DOHH2 (cell line): ENCODE measurements around the gene GAB2.

Experiments used
- H3F3A ChIP-seq: fragments of 200-600 bp; sonication (generic), shearing (Covaris generic); 2 replicates; pipeline ENCODE4 v1.6.0; 2016; ENCODE audit warnings: antibody characterized with exemption, mild to moderate bottlenecking; ENCODE audit not compliant: control insufficient read depth, insufficient read depth
- H3K27ac ChIP-seq: fragments of 200-600 bp; sonication (generic); 2 replicates; pipeline ENCODE4 v1.5.1; 2014; ENCODE audit warnings: low read depth, mild to moderate bottlenecking, low read length, moderate library complexity
- H3K27me3 ChIP-seq: fragments of 200-600 bp; sonication (generic); 2 replicates; pipeline ENCODE4 v1.6.1; 2014; ENCODE audit warnings: mild to moderate bottlenecking, low read length, mixed read lengths; ENCODE audit not compliant: control insufficient read depth
- H3K36me3 ChIP-seq: fragments of 200-600 bp; sonication (generic); 2 replicates; pipeline ENCODE4 v1.6.1; 2014; ENCODE audit warnings: mild to moderate bottlenecking, low read length, moderate library complexity, mixed read lengths; ENCODE audit not compliant: control insufficient read depth
- H3K4me1 ChIP-seq: fragments of 200-600 bp; sonication (generic); 2 replicates; pipeline ENCODE4 v1.6.1; 2014; ENCODE audit warnings: mild to moderate bottlenecking, low read length, mixed read lengths; ENCODE audit not compliant: control insufficient read depth
- H3K4me2 ChIP-seq: fragments of 200-600 bp; sonication (generic); 2 replicates; pipeline ENCODE4 v1.6.0; 2014; ENCODE audit warnings: mild to moderate bottlenecking, low read length, moderate library complexity
- H3K4me3 ChIP-seq: fragments of 200-600 bp; sonication (generic); 2 replicates; pipeline ENCODE4 v1.5.1; 2014; ENCODE audit warnings: mild to moderate bottlenecking, low read length, mixed read lengths
- H3K79me2 ChIP-seq: fragments of 200-600 bp; sonication (generic); 2 replicates; pipeline ENCODE4 v1.6.1; 2014; ENCODE audit warnings: mild to moderate bottlenecking, low read length, mixed read lengths; ENCODE audit not compliant: control insufficient read depth
- H3K9me2 ChIP-seq: fragments of 200-600 bp; sonication (generic); replicated peaks from 2 replicates; pipeline ENCODE4 v1.6.1; 2014; ENCODE audit warnings: mild to moderate bottlenecking, low read length, mixed read lengths; ENCODE audit not compliant: control insufficient read depth
- H3K9me3 ChIP-seq: fragments of 200-600 bp; sonication (generic); 2 replicates; pipeline ENCODE4 v1.6.1; 2014; ENCODE audit warnings: antibody characterized with exemption, low read length, mixed read lengths; ENCODE audit not compliant: control insufficient read depth, insufficient read depth
- H4K20me1 ChIP-seq: fragments of 200-600 bp; sonication (generic); 2 replicates; pipeline ENCODE4 v1.6.0; 2014; ENCODE audit warnings: low read depth, mild to moderate bottlenecking, antibody characterized with exemption, low read length, moderate library complexity; ENCODE audit not compliant: control insufficient read depth, insufficient read depth
- EZH2phosphoT487 ChIP-seq: fragments of 200-600 bp; sonication (generic); IDR thresholded peaks from 2 replicates; pipeline ENCODE4 v1.6.1; 2017; ENCODE audit warnings: borderline replicate concordance, mild to moderate bottlenecking, antibody characterized with exemption, low read length, moderate library complexity, mixed read lengths
- TF ChIP-seq, protein P1 (sequence below): fragments of 200-600 bp; sonication (generic); IDR thresholded peaks from one replicate; pipeline ENCODE4 v1.5.1; 2014; ENCODE audit warnings: antibody characterized with exemption, mild to moderate bottlenecking, low read depth, low read length; ENCODE audit not compliant: poor library complexity, severe bottlenecking

Gene GAB2

GRCh38 chr11:78405805-78406204 is 11.8 kb downstream of the GAB2 start:
- no peaks in the 10 kb centered on the region for H4K20me1 ChIP-seq

GRCh38 chr11:78403781-78404180 is 13.8 kb downstream of the GAB2 start:
- Histone ChIP-seq H3K9me2 (no peaks in the 10 kb centered on the region; the same call in 1 of the 2 replicates), H3K4me1 (peaks cover 8% of the 10 kb centered on the region), H4K20me1 (no peaks in the 10 kb centered on the region), H3K79me2 (no peaks in the 10 kb centered on the region), H3K4me3 (no peak overlapping the region), H3K27me3 (no peaks in the 10 kb centered on the region), H3K9me3 (peaks cover 2% of the 10 kb centered on the region; the same call in 1 of the 2 replicates), H3K27ac (no peak overlapping the region), H3F3A (no peaks in the 10 kb centered on the region), H3K36me3 (no peaks in the 10 kb centered on the region), H3K4me2 (no peak overlapping the region)
- no peak for TF ChIP-seq EZH2phosphoT487
- TF ChIP-seq, protein P1, sequence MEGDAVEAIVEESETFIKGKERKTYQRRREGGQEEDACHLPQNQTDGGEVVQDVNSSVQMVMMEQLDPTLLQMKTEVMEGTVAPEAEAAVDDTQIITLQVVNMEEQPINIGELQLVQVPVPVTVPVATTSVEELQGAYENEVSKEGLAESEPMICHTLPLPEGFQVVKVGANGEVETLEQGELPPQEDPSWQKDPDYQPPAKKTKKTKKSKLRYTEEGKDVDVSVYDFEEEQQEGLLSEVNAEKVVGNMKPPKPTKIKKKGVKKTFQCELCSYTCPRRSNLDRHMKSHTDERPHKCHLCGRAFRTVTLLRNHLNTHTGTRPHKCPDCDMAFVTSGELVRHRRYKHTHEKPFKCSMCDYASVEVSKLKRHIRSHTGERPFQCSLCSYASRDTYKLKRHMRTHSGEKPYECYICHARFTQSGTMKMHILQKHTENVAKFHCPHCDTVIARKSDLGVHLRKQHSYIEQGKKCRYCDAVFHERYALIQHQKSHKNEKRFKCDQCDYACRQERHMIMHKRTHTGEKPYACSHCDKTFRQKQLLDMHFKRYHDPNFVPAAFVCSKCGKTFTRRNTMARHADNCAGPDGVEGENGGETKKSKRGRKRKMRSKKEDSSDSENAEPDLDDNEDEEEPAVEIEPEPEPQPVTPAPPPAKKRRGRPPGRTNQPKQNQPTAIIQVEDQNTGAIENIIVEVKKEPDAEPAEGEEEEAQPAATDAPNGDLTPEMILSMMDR = no peak

More at GRCh38 chr11:78405805-78406204, 11.8 kb downstream of the GAB2 start:
- no peak overlapping the region for H3K4me3 ChIP-seq
- peaks cover 9% of the 10 kb centered on the region for H3K9me3 ChIP-seq
- peaks cover 8% of the 10 kb centered on the region for H3K4me1 ChIP-seq
- H3K79me2 ChIP-seq = no peaks in the 10 kb centered on the region
- no peak overlapping the region for H3K4me2 ChIP-seq
- no peak overlapping the region for H3K27ac ChIP-seq
- no peaks in the 10 kb centered on the region; the same call in 1 of the 2 replicates for H3K9me2 ChIP-seq
- no peaks in the 10 kb centered on the region for H3F3A ChIP-seq
- H3K27me3 ChIP-seq = no peaks in the 10 kb centered on the region
- no peak for TF ChIP-seq EZH2phosphoT487
- TF ChIP-seq, protein P1 = no peak
- H3K36me3 ChIP-seq = no peaks in the 10 kb centered on the region

DNA sequence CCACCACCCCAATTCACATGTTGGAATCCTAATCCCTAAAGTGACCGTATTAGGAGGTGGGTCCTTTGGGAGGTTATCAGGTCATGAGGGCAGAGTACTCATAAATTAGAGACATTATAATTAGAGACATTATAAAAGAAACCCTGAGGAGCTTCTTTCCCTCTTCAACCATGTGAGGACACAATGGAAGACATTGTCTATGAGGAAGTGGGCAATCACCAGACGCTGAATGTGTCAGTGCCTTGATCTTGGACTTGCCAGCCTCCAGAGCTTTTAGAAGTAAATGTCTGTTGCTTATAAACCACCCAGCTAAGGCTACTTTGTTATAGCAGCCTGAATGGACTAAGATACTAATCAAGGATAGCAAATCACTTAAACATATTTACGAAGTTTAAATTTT is 14.8 kb downstream of the GAB2 start:
- Histone ChIP-seq H3K27ac (no peak overlapping the region), H4K20me1 (no peaks in the 10 kb centered on the region), H3K4me2 (no peak overlapping the region), H3K36me3 (no peaks in the 10 kb centered on the region), H3K4me3 (no peak overlapping the region), H3K9me3 (no peaks in the 10 kb centered on the region), H3F3A (no peaks in the 10 kb centered on the region), H3K79me2 (no peaks in the 10 kb centered on the region), H3K4me1 (peaks cover 4% of the 10 kb centered on the region), H3K9me2 (no peaks in the 10 kb centered on the region; the same call in 1 of the 2 replicates), H3K27me3 (no peaks in the 10 kb centered on the region)
- TF ChIP-seq, protein P1 = no peak
- TF ChIP-seq EZH2phosphoT487 = no peak
